D341Med (cell line): Measurements from ENCODE around the gene SND1.

ENCODE experiments used
- DNase-seq: peaks from one replicate; pipeline ENCODE4 v3.0.0; 2012; ENCODE audit warnings: low spot score

Gene SND1

DNA sequence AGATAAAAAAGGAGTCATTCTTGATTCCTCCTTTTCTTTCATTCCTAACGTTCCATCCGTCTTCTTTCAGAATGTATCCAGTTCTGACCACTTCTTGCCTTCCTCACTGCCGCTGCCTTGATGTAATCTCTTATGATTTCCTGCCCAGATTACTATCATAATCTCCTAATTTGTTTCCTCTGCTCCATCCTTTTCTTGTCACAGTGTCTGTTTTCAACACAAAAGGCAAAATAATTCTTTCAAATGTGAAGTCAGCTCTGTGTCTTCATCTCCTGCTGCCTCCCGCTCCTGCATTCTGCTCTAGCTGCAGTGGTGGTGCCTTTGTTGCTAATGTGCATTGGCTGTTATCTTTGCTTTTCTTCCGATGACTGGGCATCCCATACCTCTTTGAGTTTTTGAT lies 150.9 kb downstream of the SND1 start:
- DNase-seq = no peak

DNA sequence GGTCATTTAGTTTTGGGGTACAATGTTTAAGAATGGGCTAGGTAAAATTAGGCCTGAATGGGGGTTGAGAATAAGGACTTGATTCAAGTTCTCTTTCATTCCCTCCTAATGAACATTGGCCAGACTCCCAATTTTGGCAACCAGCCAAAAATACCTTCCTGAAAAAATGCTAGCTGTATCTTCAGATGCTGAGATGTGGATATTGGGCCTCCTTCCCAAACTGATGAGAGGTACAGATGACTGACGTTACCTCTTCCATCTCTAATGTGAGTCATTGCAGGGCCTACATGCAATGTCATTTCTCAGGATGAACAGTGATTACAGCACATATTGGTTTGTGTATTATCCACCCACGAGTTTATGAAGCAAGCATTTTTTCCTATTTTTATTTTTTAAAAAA lies 151.6 kb downstream of the SND1 start:
- DNase-seq = no peak

DNA sequence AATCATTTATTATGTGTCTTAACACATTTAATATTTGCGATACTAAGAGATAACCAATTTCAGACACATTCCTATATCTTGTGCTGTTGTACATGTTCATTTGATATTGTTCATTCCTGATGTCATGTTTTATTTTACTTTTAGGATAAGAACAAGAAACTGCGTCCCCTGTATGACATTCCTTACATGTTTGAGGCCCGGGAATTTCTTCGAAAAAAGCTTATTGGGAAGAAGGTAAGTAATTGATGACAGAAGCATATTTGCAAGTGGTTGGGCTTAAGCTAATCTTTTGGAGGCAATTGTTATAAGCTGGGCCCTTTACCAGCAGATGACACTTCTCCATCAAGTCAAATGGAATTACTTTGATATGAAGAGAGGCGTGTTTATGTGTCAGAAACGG lies 155.3 kb downstream of the SND1 start:
- no peak for DNase-seq

DNA sequence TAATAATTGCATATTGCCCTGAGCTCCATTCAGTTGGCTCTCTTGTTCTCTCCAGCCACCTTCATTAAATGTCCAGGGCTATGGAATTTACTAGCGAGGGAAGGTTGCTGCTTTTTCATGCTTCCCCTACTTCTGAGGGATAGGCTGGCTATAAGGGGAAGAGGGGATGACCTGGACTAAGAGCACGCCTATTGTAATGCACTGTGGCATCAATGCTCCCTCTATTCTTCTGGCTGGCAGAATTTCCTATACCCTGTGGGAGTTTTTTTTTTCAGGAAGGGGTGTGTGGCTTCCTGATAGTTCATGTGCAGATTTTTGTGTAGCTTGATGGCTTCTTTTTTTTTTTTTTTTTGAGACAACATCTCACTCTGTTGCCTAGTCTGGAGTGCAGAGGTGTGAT lies 155.8 kb downstream of the SND1 start:
- DNase-seq = no peak

GRCh38 chr7:127809261-127809702 lies 157.3 kb downstream of the SND1 start:
- peak; percentile 88 for DNase-seq

- no peak for DNase-seq
Measured at GRCh38 chr7:127810113-127810512, 158.1 kb downstream of the SND1 start.

GRCh38 chr7:127810696-127811660 lies 159.0 kb downstream of the SND1 start:
- DNase-seq = no peak

- DNase-seq = no peak
Measured at GRCh38 chr7:127812540-127812939, 160.5 kb downstream of the SND1 start.

- DNase-seq = no peak
Measured at GRCh38 chr7:127813991-127814541, 162.1 kb downstream of the SND1 start.

- DNase-seq = no peak
Measured at GRCh38 chr7:127815631-127816145, 163.7 kb downstream of the SND1 start.

DNA sequence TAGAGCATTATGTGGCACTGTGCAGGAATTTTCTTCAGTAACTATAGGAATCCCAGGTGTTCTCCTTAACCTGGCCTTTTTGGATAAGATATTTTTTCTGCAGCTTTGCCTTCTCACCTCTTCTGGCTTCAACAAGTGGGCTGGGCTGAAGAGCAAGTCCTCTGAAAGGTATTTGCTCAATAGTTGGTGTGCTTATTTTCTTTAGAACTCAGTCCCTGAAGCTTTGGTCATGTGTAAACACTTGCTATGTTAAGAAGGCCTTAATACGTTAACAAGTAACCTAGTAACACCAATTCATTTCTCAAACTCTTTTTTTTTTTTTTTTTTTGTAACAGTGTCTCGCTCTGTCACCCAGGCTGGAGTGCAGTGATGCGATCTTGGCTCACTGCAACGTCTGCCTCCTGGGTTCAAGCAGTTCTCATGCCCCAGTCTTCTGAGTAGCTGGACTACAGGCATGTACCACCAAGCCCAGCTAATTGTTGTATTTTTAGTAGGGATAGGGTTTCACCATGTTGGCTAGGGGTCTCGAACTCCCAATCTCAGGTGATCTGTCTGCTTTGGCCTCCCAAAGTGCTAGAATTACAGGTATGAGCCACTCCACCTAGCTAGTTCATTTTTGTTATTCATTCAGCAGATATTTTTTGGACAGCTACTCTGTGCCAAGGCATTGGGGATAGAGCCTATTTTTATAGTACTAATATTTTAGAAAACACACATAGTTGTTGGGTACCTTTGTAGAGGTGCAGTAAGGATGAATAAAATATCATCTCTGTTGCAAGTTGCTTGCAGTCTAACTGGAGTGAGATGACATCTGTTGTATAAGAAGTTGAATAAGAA lies 164.6 kb downstream of the SND1 start:
- DNase-seq = no peak

DNA sequence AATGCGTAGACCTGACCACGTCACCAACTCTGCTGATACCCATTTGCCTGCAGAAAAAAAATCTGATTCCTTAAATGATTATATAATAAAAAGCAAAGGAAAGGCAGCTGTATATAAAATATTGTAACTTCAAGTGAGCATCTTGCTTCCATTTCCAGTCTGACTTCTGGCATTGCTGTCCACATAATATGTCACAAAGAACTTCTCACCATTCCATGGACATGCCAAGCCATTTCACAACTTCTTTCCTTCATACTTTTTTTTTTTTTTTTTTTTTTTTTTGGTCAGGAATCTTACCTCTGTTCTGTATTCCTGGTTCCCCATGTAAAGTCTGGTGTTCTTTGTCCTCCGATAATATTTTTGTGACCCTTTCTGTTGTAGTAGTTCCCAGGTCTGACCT lies 165.5 kb downstream of the SND1 start:
- DNase-seq = no peak

DNA sequence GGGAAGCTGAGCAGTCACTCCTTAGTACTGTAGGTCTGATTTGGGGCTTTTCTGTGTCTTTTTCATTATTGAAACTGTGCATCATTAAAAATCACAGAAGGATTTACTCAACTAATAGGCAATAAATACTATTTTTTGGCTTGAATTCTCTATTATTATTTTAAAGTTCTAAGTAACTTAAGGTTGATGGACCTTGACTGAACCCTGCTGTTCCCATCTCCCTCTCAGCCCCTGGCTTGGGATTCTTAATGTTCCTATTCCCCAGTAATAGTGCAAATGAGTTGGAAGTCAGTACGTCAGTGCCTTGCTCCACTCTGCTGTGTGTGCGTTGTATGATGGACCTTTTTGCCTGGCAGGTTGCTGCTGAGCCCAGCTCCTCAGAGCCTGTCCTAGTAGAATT lies 166.3 kb downstream of the SND1 start:
- DNase-seq = no peak

GRCh38 chr7:127819975-127820731 lies 168.2 kb downstream of the SND1 start:
- no peak for DNase-seq

GRCh38 chr7:127820732-127821085 lies 168.7 kb downstream of the SND1 start:
- DNase-seq = no peak

DNA sequence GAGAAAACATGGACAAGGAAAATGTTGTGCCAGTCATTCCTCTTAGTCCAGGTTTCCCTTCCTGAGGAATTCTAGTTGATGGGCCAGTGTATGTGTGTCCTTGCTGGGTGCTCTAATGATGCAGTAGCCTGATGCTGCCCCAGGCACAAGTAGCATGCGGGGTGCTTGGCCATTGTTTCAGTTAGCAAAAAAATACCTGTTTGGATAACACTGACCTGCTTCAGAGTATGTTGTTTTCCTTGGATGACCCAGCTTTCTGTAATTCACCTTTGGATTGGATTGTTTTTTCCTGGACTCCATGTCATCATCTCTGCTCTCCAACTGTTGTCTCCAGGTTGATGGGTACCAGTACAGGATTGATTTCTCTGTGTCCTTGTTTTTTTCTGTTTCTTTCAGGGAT lies 169.2 kb downstream of the SND1 start:
- DNase-seq = no peak

DNA sequence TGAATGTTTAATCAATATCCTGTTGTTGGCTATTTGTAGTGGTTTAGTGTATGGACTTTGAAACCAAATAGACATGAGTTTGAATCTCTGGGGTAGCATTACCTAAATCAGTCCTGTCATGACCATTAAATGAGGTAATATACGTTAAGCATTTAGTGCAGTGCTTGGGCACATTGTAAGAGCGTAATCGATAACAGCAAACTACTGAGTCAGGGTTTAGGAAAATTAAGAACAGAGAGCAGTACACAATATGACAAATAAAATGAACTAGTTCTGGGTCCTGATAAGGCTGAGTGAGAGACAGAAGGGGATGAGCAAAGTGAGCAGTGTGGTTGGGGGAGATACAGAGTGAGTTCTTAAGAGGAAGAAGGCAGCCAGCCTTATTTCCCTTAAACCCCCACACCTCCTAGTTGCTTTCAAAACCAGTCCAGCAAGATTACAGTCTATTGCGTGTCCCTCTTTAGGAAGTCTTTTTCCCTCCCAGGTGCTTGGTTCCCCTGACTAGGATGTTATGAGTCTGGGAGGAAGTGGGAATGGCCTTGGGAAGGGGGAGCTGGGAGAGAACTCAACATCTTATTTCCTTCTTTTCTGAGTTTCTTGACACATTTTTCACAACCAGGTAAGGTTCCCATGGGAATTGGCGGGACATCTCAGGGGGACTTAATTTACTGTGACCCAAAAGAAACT lies 171.0 kb downstream of the SND1 start:
- DNase-seq = no peak

DNA sequence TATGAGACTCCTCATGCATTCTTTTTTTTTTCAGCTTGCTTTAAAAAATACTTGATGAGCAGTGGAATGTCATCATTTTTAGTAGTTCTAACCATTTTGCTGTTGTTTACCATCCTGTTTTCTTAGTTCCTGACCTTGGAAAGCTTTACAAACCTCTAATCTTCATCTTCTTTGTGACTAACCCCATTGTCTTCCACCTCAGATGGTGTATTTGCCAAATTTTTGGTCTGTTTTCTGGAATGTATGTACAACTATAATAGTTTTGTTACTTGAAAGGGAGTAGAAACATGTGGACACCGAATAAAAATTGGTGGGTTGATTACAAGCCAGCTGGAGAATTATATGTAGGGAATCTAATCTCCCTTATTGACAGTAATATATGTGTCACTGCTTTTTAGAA lies 172.7 kb downstream of the SND1 start:
- no peak for DNase-seq

DNA sequence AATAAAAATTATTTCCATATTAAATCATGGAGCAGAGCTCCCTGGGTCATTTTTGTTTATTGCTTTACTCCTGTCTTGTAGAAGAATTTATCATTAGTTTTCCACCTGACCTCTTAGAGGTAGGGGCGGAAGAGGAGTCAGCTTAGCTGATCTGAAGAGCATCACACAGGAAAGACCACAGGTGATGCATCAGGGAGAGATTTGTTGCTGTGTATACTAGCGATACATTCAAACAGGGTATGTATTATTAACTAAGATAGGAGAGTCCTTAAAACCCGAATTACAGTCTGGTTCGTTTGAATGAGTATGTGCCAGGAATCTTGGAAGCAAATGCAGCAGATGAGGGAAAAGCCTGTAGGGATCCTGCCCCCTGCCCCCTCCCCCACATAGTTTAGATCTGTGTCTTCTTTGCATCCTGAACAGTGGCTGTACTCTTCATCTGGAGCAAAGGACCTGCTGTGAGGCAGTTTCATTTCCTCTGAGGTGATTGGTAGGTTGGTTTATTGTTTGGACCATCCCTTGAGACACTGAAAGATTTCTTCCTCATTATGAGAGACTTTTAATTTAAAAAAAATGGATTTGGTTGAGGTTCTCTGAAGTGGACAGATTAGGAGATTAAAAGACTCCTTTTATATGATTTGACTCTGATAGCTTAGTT lies 177.0 kb downstream of the SND1 start:
- peak; percentile 50 for DNase-seq

GRCh38 chr7:127831318-127832219 lies 179.6 kb downstream of the SND1 start:
- peak; percentile 83 for DNase-seq
